Body of pancreas (tissue), 4 donors: ENCODE measurements around the gene PPP4R4.

Source experiments
- CTCF ChIP-seq, 7 experiments: fragments of 450-650 bp in 4 of 7; fragments of 200-600 bp in 3 of 7; sonication (generic) in 3 of 7; IDR thresholded peaks; one replicate each; pipeline ENCODE4 v1.5.1; 2016 to 2019; ENCODE audit warnings: antibody characterized with exemption in 7 of 7
- POLR2A ChIP-seq, 3 donors: fragments of 450-650 bp; IDR thresholded peaks; one replicate each; pipeline ENCODE4 v1.6.1; 2016; ENCODE audit warnings: antibody characterized with exemption in 3 of 3, mild to moderate bottlenecking in 2 of 3

- no peak for TF ChIP-seq CTCF (IDR thresholded peaks at IDR 0.05)
- no peak for TF ChIP-seq POLR2A (IDR thresholded peaks at IDR 0.05)
Observed at GRCh38 chr14:94288610-94289465, 114.7 kb downstream of the PPP4R4 start.
